Endothelial cell of umbilical vein (primary cell): ENCODE measurements around the gene RAP1GAP. TPM values are rescaled to one million over a fixed set of nuclear protein-coding genes. Genes with fewer than 3 reads are reported as not detected.

Source experiments
- BruUV-seq: library from RNA; stranded (reverse); fragments of 400-500 nt; replicated peaks from 2 replicates; lab custom pipeline; 2021; lab: Mats Ljungman, UMichigan
- CTCF ChIA-PET: fragments of 300-600, 350-600 bp; sonication (Branson Sonifier 250); formaldehyde crosslinking; loops from one replicate; lab custom pipeline; 2021; ENCODE audit warnings: antibody characterized with exemption, inconsistent platforms; lab: Charles Lee
- POLR2A ChIA-PET: fragments of 300-600, 350-600 bp; sonication (Branson Sonifier 250); formaldehyde crosslinking; loops from one replicate; lab custom pipeline; 2021; ENCODE audit warnings: antibody characterized with exemption, inconsistent platforms; lab: Charles Lee
- DNase-seq: peaks from one replicate; pipeline ENCODE4 v3.0.0-alpha.2; 2011; ENCODE audit warnings: low read depth, low spot score
- FAIRE-seq: peaks from 2 replicates; lab custom pipeline; 2011; peaks lifted over from hg19 to GRCh38; lab: Jason Lieb, UNC
- H2AFZ ChIP-seq: 2 replicates; pipeline ENCODE4 v1.6.0; 2012; ENCODE audit warnings: low read depth, low read length, control low read depth, inconsistent platforms
- H3K27ac ChIP-seq: 2 replicates; pipeline ENCODE4 v1.5.1; 2011; ENCODE audit warnings: low read depth, mild to moderate bottlenecking, control low read depth, low read length, moderate library complexity; ENCODE audit not compliant: insufficient read depth
- H3K27me3 ChIP-seq, 2 experiments: 2 replicates each; pipeline versions ENCODE4 v1.6.0 to v1.6.1; 2011; ENCODE audit warnings: low read length in 2 of 2, mixed read lengths in 1 of 2; ENCODE audit not compliant: control insufficient read depth in 2 of 2, insufficient read depth in 2 of 2
- H3K36me3 ChIP-seq, 2 experiments: 2 replicates in 1 of 2; 3 replicates in 1 of 2; pipeline ENCODE4 v1.5.1; 2011; ENCODE audit warnings: low read length in 2 of 2, mild to moderate bottlenecking in 1 of 2, moderate library complexity in 1 of 2; ENCODE audit not compliant: control insufficient read depth in 2 of 2, insufficient read depth in 2 of 2; ENCODE audit errors: extremely low read depth in 1 of 2
- H3K4me1 ChIP-seq: 3 replicates; pipeline ENCODE4 v1.5.1; 2011; ENCODE audit warnings: mild to moderate bottlenecking, low read length; ENCODE audit not compliant: control insufficient read depth, insufficient read depth; ENCODE audit errors: extremely low read depth
- H3K4me2 ChIP-seq: 2 replicates; pipeline ENCODE4 v1.6.1; 2011; ENCODE audit warnings: low read length, control low read depth, mixed read lengths; ENCODE audit not compliant: insufficient read depth
- H3K4me3 ChIP-seq, 3 experiments: fragments of 200-600 bp in 1 of 3; sonication (generic), shearing (Covaris generic) in 1 of 3; replicated peaks in 1 of 3; 2 replicates each; pipeline ENCODE4 v1.5.1; 2011 to 2016; ENCODE audit warnings: control low read depth in 3 of 3, low read length in 3 of 3, mild to moderate bottlenecking in 2 of 3, inconsistent platforms in 1 of 3, low read depth in 1 of 3, moderate library complexity in 1 of 3; ENCODE audit not compliant: insufficient read depth in 1 of 3
- H3K79me2 ChIP-seq: 2 replicates; pipeline ENCODE4 v1.6.0; 2012; ENCODE audit warnings: low read length, inconsistent platforms; ENCODE audit not compliant: control insufficient read depth, insufficient read depth
- H3K9ac ChIP-seq: replicated peaks from 2 replicates; pipeline ENCODE3; 2011; ENCODE audit warnings: low read length, control low read depth; ENCODE audit not compliant: insufficient read depth; ENCODE audit errors: extremely low read depth
- H3K9me1 ChIP-seq: replicated peaks from 3 replicates; pipeline ENCODE4 v1.6.0; 2011; ENCODE audit warnings: mild to moderate bottlenecking, low read length; ENCODE audit not compliant: control insufficient read depth, insufficient read depth; ENCODE audit errors: extremely low read depth
- H3K9me3 ChIP-seq: replicated peaks from 2 replicates; pipeline ENCODE4 v1.5.1; 2012; ENCODE audit warnings: low read length, inconsistent platforms; ENCODE audit not compliant: control insufficient read depth, insufficient read depth
- H4K20me1 ChIP-seq: replicated peaks from 2 replicates; pipeline ENCODE3; 2011; ENCODE audit warnings: mild to moderate bottlenecking, low read length; ENCODE audit not compliant: control insufficient read depth, insufficient read depth; ENCODE audit errors: extremely low read depth
- CTCF ChIP-seq, 2 donors: IDR thresholded peaks; 1 replicate in 1 of 2; 2 replicates in 1 of 2; pipeline ENCODE4 v1.5.1; 2011; ENCODE audit warnings: low read length in 2 of 2, mild to moderate bottlenecking in 2 of 2, moderate library complexity in 2 of 2, control low read depth in 1 of 2, inconsistent platforms in 1 of 2, low read depth in 1 of 2; ENCODE audit not compliant: insufficient read depth in 1 of 2; ENCODE audit errors: extremely low read depth in 1 of 2
- EZH2 ChIP-seq: IDR thresholded peaks from 2 replicates; pipeline ENCODE4 v1.6.1; 2012; ENCODE audit warnings: borderline replicate concordance, low read depth, mild to moderate bottlenecking, moderate library complexity, low read length, inconsistent platforms; ENCODE audit not compliant: severe bottlenecking
- FOS ChIP-seq: IDR thresholded peaks from 2 replicates; pipeline ENCODE4 v1.6.1; 2011; ENCODE audit warnings: mild to moderate bottlenecking, low read length, moderate library complexity, borderline replicate concordance; ENCODE audit not compliant: insufficient read depth
- GATA2 ChIP-seq: IDR thresholded peaks from 2 replicates; pipeline ENCODE4 v1.7.0; 2011; ENCODE audit warnings: low read depth, mild to moderate bottlenecking, moderate library complexity, mixed read lengths, low read length; ENCODE audit not compliant: insufficient read length, insufficient read depth
- JUN ChIP-seq: IDR thresholded peaks from 2 replicates; pipeline ENCODE4 v1.6.1; 2011; ENCODE audit warnings: borderline replicate concordance, low read depth; ENCODE audit not compliant: insufficient read length, insufficient read depth
- MAX ChIP-seq: IDR thresholded peaks from 2 replicates; pipeline ENCODE4 v1.6.1; 2011; ENCODE audit not compliant: insufficient read depth, insufficient read length
- MYC ChIP-seq: IDR thresholded peaks from one replicate; pipeline ENCODE4 v1.6.1; 2011; ENCODE audit warnings: mild to moderate bottlenecking, low read depth, low read length
- POLR2A ChIP-seq: IDR thresholded peaks from 2 replicates; pipeline ENCODE4 v1.6.1; 2012; ENCODE audit warnings: low read depth, mild to moderate bottlenecking, control low read depth, low read length
- POLR2AphosphoS5 ChIP-seq: IDR thresholded peaks from 2 replicates; pipeline ENCODE4 v1.6.1; 2012; ENCODE audit warnings: low read depth, mild to moderate bottlenecking, control low read depth, low read length, moderate library complexity; ENCODE audit not compliant: insufficient read depth
- dilution Hi-C: fragments of 300-500 bp; cut with MboI; formaldehyde crosslinking; loops from one replicate; pipeline ENCODE4 v1.15.0; 2019; ENCODE audit warnings: low sequenced_read_pairs; ENCODE audit not compliant: extremely low pct_ligation_motif_present
- intact Hi-C: fragments of 100-400 bp; cut with micrococcal nuclease; formaldehyde crosslinking; loops from one replicate; pipeline ENCODE4 v1.10.0; 2022
- polyA plus RNA-seq, 4 experiments: library from polyadenylated mRNA; depleted of rRNA in 3 of 4; stranded (reverse) in 3 of 4; unstranded in 1 of 4; fragments of >200 nt; gene quantifications; 2 replicates each; pipeline versions ENCODE4 v1.2.1 to v1.2.3, GENCODE V29; 2011 to 2012; ENCODE audit warnings: missing spikeins in 1 of 4
- total RNA-seq: library from RNA; stranded (reverse); gene quantifications from 2 replicates; pipeline ENCODE4 v1.2.3, GENCODE V29; 2021

RAP1GAP gene
- total and polyA plus RNA-seq, 2 donors (not counting 3 experiments of a cell fraction or from before 2014, with no cell fraction given) = 0.07 to 0.20 TPM

GRCh38 chr1:21641967-21642739 is 27.0 kb downstream of the RAP1GAP start:
- Histone ChIP-seq H3K27me3 (peaks cover 0 to 3% of the 10 kb centered on the region in 2 experiments), H3K4me3 (no peak overlapping the region), H3K27ac (no peak overlapping the region), H3K4me1 (no peaks in the 10 kb centered on the region), H3K4me2 (no peak overlapping the region), H4K20me1 (no peaks in the 10 kb centered on the region), H3K9me3 (no peaks in the 10 kb centered on the region), H3K36me3 (no peaks in the 10 kb centered on the region), H3K9me1 (no peaks in the 10 kb centered on the region), H3K9ac (no peak overlapping the region), H2AFZ (no peak overlapping the region), H3K79me2 (no peaks in the 10 kb centered on the region)
- BruUV-seq = no TSS peak
- dilution Hi-C loops (no loop called here), intact Hi-C loops (no loop called here)
- ChIA-PET CTCF (interaction anchor here (2.0 kb wide), 1 partner anchor 8 kb away, joined by 5 read pairs; no protein-coding TSS in a partner anchor), POLR2A (no interaction called here)
- DNase-seq (no peak), FAIRE-seq (no peak)
- no peak for TF ChIP-seq POLR2AphosphoS5
- TF ChIP-seq MAX = no peak
- no peak for TF ChIP-seq POLR2A
- no peak for TF ChIP-seq MYC
- TF ChIP-seq GATA2 = no peak
- TF ChIP-seq EZH2 = no peak
- no peak for TF ChIP-seq CTCF (IDR thresholded peaks at IDR 0.05; ENCODE audit: extremely low read depth in 1 of 2, insufficient read depth in 1 of 2, low read depth in 1 of 2, low read length in 2 of 2)
- no peak for TF ChIP-seq FOS
- no peak for TF ChIP-seq JUN
